DMS79 treated with DMSO at 0.1 percent for 48 hours (cell line): Measurements from ENCODE around the gene SCAMP1.

Experiments used
- DNase-seq: peaks from one replicate; lab custom pipeline; 2025; lab: John Stamatoyannopoulos, UW

Gene SCAMP1

GRCh38 chr5:78513441-78513840 lies 153.0 kb downstream of the SCAMP1 start:
- DNase-seq: no peak

DNA sequence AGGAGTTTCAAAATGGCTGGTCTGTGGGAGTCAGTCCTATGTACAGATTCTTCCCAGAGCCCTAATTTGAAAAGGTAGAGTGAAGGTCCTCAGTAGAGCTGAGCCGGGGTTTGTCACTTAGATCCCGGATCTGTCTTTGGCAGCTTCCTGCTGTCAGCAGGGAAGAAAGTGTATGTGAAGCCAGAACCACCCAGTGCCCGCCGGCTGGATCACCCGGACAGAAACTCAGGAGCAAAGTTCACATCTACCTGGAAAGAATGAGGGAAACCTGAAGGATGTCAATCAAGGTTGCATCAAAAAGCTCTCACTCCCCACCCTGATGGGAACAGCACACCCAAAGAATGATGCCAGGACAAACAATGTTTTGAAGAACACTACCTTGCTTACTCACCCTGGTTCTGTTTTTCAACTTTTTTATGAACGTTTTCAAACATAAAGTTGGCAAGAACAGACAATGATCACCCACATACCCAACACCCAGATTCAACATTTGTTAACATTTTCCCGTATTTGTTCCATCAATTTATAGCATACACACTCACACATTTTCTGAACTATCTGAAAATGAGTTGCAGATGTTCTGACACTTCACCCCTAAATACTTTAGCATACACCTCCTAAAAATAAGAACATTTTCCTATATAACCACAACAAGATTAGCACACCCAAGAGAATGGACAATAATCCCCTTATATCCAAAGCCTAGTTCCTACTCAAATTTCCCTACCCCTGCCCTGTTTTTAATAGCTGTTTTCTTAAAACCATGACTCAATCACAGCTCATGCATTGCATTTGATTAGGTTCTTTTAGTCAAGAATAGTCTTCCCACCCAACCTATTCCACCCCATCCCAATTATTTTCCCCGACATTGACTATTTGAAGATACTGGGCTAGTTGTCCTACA lies 154.3 kb downstream of the SCAMP1 start:
- no peak for DNase-seq

GRCh38 chr5:78515670-78516069 lies 155.3 kb downstream of the SCAMP1 start:
- no peak for DNase-seq

DNA sequence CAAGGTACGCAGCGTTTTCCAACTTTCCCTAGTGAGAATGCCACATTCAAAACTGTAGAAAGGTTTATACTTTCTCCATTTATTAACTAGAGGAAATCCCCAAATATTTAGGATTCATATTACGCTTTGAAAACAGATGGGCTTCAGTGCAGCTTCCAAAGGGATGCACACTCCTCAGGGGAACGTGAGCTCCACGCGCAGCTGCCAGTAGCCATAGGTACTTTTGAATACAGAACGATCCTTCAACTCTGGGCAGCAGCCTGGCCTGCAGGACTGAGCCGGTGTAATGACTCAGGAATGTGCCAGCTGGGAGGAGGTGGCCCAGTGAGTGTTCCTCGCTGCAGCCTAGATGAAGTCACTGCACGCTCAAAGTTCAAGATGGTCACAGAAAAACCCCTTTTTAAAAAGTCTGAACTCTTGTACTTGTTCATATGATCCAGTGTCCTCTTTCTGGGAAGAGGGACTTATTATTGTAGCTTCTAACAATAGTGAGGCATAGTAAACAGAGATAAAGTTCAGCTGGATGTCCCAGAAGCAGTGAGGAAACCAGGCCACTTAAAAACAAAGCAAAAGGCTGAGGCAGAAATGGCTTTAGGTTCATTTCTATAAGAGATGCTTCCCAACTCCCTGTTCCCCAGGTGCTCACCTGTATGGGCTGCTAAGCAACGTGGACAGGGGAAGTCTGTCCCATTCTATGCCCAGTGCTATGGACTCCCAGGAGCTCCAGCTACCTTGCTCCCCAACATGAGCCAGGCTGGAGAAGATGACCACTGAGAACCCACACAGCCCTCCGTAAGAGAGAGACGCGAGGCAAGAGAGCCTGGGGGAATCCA lies 158.2 kb downstream of the SCAMP1 start:
- DNase-seq: no peak

- no peak for DNase-seq
Observed at GRCh38 chr5:78519198-78519941, 159.0 kb downstream of the SCAMP1 start.

- no peak for DNase-seq
Observed at GRCh38 chr5:78521455-78521854, 161.0 kb downstream of the SCAMP1 start.

- no peak for DNase-seq
Observed at GRCh38 chr5:78522476-78523260, 162.3 kb downstream of the SCAMP1 start.

DNA sequence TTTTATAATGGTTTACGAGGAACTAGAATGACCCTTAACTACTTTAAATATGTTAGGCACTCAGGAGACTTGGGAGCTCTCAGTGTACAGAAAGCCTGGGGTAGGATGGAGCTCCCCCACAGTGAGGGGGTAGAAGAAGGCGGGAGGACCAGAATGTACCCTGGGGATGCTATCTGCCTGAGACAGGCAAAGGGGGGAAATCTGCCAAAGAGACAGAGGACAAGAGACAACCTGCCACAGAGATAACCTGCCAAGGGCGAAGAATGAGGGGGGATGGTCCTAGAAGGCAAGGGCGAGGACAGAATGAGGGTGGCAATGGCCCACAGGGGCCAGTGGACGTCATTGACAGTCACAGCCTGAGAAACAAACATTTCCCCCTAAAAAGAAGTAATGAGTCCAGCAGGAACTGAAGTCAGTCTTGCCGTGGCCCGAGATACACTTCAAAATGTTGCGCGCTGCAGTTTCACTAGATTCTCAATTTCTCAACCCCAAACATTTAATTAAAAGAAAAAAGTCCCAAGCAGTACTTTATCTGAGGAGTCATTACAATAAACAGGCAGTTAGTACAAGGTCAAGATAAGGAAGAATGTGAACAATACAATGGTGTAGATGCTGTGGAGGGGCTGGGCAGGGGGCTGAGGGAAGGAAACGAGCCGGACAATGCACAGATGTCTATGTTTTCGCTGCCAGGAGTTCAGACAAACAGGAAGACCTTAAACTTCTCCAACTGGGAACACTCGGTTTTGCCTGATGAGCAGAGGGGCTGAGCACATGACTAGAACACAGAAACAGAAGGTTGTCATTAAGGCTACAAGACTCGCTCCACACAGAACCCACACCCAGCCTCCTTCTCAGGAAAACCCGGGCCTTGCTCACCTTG lies 163.1 kb downstream of the SCAMP1 start:
- DNase-seq: no peak

DNA sequence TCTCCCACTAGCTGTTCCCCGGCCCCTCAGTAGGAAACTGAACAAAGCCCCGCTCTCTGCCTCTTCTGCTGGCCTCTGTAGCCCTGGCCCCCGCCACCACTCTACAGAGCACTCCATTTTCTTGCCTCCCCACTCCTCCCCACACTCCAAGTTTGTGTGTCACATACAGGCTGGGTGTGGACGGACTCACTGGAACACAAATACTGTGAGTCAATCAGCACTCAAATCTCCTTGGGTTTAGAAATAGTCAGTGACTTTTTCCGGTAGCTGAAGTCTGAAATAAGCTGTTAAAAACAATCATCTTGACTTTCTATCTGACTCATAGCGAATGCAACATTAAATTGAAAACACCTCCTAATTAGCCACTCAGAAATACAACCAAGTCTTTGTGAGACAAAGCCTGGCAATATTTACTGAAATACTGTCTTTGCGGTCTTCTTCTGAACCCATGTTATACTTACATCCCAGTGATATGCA lies 165.7 kb downstream of the SCAMP1 start:
- DNase-seq: no peak

GRCh38 chr5:78527054-78527859 lies 166.8 kb downstream of the SCAMP1 start:
- DNase-seq: no peak

DNA sequence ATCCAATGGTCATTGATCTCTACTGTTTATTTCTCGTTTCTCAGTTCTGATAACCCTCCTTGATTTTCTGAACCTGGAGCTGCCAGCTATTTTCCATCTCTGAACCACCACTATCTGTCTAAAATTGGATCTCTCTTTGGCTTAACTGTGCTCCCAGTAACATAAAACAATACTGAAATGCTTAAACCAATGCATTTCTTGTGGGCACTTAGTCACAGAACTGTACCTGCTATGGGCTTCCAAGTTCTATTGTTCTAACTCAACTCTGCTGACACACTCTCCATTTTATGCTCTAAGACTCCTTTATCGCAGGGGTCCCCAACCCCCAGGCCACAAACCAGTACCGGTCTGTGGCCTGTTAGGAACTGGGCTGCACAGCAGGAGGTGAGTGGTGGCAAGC lies 167.5 kb downstream of the SCAMP1 start:
- DNase-seq: no peak
